Activated CD4-positive, CD25-positive, alpha-beta regulatory T cell (primary cell): ENCODE results near the gene DYNC2H1.

Source experiments
- DNase-seq, 4 experiments: peaks; one replicate each; lab custom pipeline; 2025; lab: John Stamatoyannopoulos, UW

The DYNC2H1 gene

GRCh38 chr11:103284260-103284659 is 175.0 kb downstream of the DYNC2H1 start:
- no peak for DNase-seq

GRCh38 chr11:103294516-103294915 is 185.3 kb downstream of the DYNC2H1 start:
- no peak for DNase-seq

DNA sequence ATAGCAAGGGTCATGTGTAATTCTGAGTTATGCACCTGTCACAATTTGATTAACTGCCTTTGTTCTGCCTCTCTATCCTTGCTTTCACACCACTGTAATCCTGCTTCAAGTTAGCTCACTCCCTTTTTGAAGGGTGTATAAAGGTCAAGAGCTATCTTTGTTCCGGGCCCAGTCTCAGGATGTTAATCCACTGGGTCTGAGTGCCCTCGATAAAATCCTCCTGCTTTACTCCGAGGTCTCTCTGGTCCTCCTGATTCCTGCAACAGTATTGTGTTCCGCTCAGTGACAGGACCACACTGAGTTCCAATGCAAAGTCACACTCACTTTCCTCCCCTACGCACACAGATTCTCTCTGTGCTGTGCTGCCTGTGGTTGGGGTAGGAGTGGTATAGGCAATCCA is 186.5 kb downstream of the DYNC2H1 start:
- DNase-seq = no peak

DNA sequence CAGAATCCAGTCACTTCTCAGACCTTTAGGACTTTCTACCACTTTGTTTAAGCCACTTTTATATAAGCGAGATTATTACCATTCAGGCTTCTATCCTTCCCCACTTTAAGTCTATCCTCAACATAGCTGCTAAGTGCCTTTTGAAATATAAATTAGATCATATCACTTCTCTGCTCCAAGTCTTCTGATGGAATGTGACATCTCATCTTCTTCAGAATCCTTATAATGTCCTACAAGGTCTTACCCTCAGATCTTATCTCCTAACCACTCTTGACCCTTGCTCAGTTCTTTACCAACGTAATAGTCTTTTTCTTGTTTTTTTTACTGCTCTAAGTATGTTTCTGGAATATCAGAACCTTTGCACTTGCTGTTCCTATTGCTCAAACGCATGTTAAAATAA is 188.7 kb downstream of the DYNC2H1 start:
- no peak for DNase-seq

DNA sequence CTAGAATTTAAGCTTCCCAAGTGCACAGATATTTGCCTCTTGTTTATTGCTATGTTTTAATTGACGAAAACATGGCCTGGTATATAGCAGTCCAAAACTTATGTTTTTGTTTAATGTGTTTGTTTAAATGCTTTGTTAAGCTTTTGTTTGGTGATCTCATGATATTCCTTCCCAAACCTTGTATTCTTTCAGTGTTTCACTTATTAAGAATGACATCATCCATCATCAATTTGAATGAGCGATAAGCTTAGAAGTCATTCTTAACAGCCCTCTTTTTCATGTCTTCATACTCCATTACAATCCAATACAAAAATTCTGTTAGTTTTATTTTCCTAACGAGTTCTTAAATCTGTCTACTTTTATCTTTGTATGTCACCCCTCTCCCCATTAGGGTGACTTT is 206.0 kb downstream of the DYNC2H1 start:
- DNase-seq = no peak

DNA sequence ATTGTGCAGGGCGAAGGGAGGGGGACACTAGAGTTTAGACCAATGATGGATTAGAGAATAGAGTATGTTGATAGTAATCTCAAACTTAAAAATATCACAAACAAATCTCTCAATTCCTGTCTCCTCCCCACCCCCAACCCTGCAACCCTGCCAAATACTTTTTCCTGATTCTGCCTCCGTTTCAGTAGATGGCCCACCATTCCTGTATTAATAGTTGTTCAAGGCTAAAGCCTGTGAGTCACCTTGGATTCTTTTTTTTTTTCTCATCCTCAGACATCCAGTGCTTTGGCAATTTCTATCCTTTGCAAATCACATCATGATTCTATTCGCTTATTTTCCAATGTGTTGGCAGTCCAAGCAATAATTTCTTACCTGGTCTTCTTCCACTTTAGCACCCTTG is 207.9 kb downstream of the DYNC2H1 start:
- DNase-seq = no peak

GRCh38 chr11:103322821-103323220 is 213.6 kb downstream of the DYNC2H1 start:
- DNase-seq = no peak

- no peak for DNase-seq
These were observed 216.5 kb downstream of the DYNC2H1 start for GRCh38 chr11:103325686-103326069.

DNA sequence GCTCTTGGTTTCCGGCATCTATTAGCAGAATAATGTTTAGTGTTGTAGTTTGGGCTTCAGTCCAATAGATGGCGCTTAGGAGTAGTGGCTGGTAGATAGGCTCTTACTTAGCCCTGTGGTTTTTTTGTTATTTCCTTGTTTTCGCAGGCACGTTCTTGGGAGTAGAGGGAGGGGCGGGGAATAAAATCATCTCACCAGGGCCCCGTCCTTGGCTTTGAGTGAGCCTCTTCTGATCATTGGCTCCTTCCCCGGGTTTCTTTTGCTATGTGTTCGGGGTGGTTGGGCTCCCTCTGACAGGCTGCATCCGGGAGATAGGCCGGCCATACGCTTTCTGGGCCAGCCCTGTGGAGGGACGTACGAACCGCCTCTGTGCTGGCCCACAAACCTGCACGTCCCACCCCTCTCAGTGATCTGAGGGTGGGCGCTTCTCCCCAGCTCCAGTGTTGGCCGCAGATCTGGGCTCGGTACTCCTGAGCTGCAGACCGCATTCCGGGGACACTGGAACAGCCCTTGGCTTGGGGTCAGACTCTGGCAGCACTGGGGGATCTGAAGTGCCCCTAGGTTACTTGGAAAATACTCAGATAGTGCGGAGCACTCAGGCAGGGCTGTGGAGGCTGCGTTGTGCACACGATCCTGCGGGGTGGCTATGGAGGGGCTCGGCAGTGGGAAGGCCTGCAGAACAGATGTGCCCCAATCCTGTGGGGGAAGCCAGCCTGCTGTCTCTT is 217.0 kb downstream of the DYNC2H1 start:
- no peak for DNase-seq

DNA sequence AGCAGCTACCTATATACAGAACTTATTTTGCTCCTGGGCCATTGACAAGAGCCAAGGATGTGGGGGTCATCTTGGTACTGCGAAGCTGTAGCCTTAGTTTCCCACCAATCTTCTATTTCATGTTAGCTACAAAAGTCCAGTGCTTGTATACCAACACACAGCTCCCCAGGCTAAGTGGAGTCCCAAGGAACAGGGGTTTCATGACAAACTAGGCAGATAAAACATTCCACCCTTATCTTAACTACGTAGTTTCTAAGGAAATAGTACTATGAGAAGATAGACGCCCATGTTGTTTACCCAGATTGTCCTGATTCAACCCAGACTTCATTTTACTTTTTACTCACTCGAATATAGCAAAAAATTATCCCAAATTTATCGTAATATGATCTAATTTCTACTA is 218.5 kb downstream of the DYNC2H1 start:
- DNase-seq = no peak

DNA sequence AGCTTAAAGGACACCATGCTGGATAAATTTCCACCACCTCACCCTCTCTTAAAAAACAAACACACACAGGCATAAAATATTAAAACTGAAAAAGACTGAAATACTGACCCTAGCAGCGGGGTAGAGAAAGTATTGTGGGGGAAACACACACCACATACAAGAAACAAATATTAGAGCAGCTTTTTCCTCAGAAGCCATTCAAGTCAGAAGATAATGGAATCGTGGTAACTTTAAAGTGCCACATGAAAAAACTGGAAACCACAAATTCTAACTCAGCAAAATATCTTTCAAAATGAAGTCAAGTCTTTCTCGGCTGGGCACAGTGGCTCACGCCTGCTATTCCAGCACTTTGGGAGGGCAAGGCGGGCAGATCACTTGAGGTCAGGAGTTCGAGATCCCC is 223.2 kb downstream of the DYNC2H1 start:
- no peak for DNase-seq

GRCh38 chr11:103338621-103339484 is 229.6 kb downstream of the DYNC2H1 start:
- no peak for DNase-seq

GRCh38 chr11:103339485-103339857 is 230.2 kb downstream of the DYNC2H1 start:
- no peak for DNase-seq

GRCh38 chr11:103340956-103341355 is 231.7 kb downstream of the DYNC2H1 start:
- DNase-seq = no peak

GRCh38 chr11:103344886-103345285 is 235.7 kb downstream of the DYNC2H1 start:
- no peak for DNase-seq

- DNase-seq = no peak
These were observed 240.4 kb downstream of the DYNC2H1 start for GRCh38 chr11:103349595-103349994.

- no peak for DNase-seq
These were observed 245.4 kb downstream of the DYNC2H1 start for GRCh38 chr11:103354656-103355055.

DNA sequence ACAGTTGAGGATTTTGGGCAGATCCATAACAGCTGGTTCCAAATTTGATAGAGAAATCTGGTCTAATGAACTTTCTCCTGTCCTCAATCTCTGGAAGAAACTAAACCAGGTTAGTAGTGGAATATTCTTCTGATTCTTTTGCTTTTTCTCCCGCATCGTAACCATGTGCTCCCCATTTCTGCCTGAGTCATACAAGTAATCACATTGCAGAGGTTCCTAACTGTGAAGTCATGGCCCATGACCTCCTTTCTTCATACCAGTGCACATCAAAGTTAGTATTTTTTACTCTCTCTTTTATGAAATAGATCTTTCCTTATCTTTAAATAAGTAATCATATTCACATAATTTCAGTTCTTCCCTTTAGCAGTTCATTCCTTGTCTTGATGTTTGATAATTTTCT is 249.0 kb downstream of the DYNC2H1 start:
- no peak for DNase-seq

- no peak for DNase-seq
These were observed 250.0 kb downstream of the DYNC2H1 start for GRCh38 chr11:103359216-103359615.

DNA sequence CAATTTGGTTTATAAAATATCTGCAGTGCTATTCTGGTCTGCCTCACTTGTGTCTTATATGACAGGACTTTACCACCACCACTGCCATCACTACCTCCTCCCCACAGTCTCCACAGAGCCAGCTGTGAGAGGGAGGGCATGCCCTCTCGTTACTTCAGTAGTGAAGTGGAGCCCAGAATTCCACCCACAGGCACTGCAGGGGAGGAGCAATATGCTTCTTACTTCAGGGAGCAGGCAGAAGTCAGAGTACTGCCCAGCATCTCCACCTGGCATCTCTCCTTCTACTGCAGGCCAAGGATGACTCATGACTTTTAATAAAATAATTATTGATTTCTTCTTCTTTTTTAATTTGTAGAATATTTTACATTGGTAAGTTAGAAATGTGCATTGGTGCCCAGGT is 255.5 kb downstream of the DYNC2H1 start:
- no peak for DNase-seq

- DNase-seq = no peak
These were observed 258.4 kb downstream of the DYNC2H1 start for GRCh38 chr11:103367650-103368049.

DNA sequence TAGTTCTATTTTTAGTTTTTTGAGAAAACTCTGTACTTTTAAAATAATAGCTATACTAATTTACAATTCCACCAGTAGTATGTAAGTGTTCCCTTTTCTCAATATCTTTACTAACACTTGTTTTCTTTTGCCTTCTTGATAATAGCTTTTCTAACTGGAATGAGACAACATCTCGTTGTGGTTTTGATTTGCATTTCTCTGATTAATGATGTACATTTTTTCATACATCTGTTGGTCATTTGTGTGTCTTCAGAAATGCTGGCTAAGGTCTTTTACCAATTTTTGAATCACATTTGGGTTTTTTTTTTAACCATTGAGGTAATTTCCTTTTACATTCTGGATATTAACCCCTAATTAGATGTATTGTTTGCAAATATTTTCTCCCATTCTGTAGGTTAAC is 258.9 kb downstream of the DYNC2H1 start:
- DNase-seq = no peak

DNA sequence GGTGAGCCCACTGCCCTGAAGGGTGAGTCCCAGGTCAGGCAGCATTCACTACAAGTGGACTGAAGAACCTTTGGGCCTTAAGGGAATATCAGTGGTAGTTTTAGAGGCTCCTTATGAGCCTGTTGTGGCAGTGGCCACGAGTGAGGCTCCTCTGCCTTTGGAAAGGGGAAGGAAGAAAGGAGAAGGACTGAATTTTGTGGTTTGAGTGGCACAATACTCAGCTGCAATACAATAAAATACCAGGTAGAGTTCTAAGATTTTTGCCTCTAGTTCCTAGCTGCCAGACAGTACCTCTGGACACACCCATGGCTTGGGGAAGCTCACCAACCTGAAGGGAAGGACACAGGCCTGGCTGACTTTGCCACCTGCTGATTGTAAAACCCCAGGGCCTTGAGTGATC is 260.9 kb downstream of the DYNC2H1 start:
- DNase-seq = no peak

DNA sequence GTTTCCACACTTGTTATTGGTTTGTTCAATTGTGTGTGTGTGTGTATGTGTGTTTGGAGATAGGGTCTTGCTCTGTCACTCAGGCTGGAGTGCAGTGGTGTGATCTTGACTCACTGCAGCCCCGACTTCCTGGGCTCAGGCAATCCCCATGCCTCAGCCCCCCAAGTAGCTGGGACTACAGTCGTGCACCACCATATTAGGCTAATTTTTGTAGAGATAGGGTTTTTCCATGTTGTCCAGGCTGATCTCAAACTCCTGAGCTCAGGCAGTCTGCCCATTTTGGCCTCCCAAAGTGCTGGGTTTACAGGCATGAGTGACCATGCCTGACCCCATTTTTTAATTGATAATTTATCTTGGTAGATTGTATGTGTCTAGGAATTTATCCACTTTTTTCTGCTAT is 263.7 kb downstream of the DYNC2H1 start:
- no peak for DNase-seq
